KG1 (cell line): ENCODE measurements around the gene RGS6.

Experiments
- DNase-seq: peaks from one replicate; lab custom pipeline; 2025; lab: John Stamatoyannopoulos, UW

Gene RGS6

GRCh38 chr14:72608391-72609204 is 676.4 kb downstream of the RGS6 start:
- DNase-seq, result no peak

- no peak for DNase-seq
Measured at GRCh38 chr14:72609205-72609916, 677.1 kb downstream of the RGS6 start.

GRCh38 chr14:72610096-72610830 is 678.0 kb downstream of the RGS6 start:
- no peak for DNase-seq

- DNase-seq, result no peak
Measured at GRCh38 chr14:72610831-72611200, 678.6 kb downstream of the RGS6 start.

GRCh38 chr14:72611506-72611905 is 679.3 kb downstream of the RGS6 start:
- DNase-seq, result no peak

- DNase-seq, result no peak
Measured at GRCh38 chr14:72612041-72612440, 679.8 kb downstream of the RGS6 start.

- DNase-seq, result no peak
Measured at GRCh38 chr14:72613231-72613974, 681.2 kb downstream of the RGS6 start.

- DNase-seq, result no peak
Measured at GRCh38 chr14:72613975-72614319, 681.7 kb downstream of the RGS6 start.

- DNase-seq, result no peak
Measured at GRCh38 chr14:72614365-72614764, 682.1 kb downstream of the RGS6 start.

- DNase-seq, result no peak
Measured at GRCh38 chr14:72614891-72615415, 682.7 kb downstream of the RGS6 start.

GRCh38 chr14:72615451-72616121 is 683.4 kb downstream of the RGS6 start:
- no peak for DNase-seq
